Endothelial cell of umbilical vein (primary cell): ENCODE measurements around the gene MMS19. TPM values are rescaled to one million over a fixed set of nuclear protein-coding genes. Genes with fewer than 3 reads are reported as not detected.
A peak's percentile ranks its signal among the peaks of the same experiment; 100 is the strongest.

ENCODE experiments used
- BruUV-seq: library from RNA; stranded (reverse); fragments of 400-500 nt; replicated peaks from 2 replicates; lab custom pipeline; 2021; lab: Mats Ljungman, UMichigan
- CTCF ChIA-PET: fragments of 300-600, 350-600 bp; sonication (Branson Sonifier 250); formaldehyde crosslinking; loops from one replicate; lab custom pipeline; 2021; ENCODE audit warnings: antibody characterized with exemption, inconsistent platforms; lab: Charles Lee
- POLR2A ChIA-PET: fragments of 300-600, 350-600 bp; sonication (Branson Sonifier 250); formaldehyde crosslinking; loops from one replicate; lab custom pipeline; 2021; ENCODE audit warnings: antibody characterized with exemption, inconsistent platforms; lab: Charles Lee
- DNase-seq: peaks from one replicate; pipeline ENCODE4 v3.0.0-alpha.2; 2011; ENCODE audit warnings: low read depth, low spot score
- FAIRE-seq: peaks from 2 replicates; lab custom pipeline; 2011; peaks lifted over from hg19 to GRCh38; lab: Jason Lieb, UNC
- H2AFZ ChIP-seq: 2 replicates; pipeline ENCODE4 v1.6.0; 2012; ENCODE audit warnings: low read depth, low read length, control low read depth, inconsistent platforms
- H3K27ac ChIP-seq: 2 replicates; pipeline ENCODE4 v1.5.1; 2011; ENCODE audit warnings: low read depth, mild to moderate bottlenecking, control low read depth, low read length, moderate library complexity; ENCODE audit not compliant: insufficient read depth
- H3K27me3 ChIP-seq, 2 experiments: 2 replicates each; pipeline versions ENCODE4 v1.6.0 to v1.6.1; 2011; ENCODE audit warnings: low read length in 2 of 2, mixed read lengths in 1 of 2; ENCODE audit not compliant: control insufficient read depth in 2 of 2, insufficient read depth in 2 of 2
- H3K36me3 ChIP-seq, 2 experiments: 2 replicates in 1 of 2; 3 replicates in 1 of 2; pipeline ENCODE4 v1.5.1; 2011; ENCODE audit warnings: low read length in 2 of 2, mild to moderate bottlenecking in 1 of 2, moderate library complexity in 1 of 2; ENCODE audit not compliant: control insufficient read depth in 2 of 2, insufficient read depth in 2 of 2; ENCODE audit errors: extremely low read depth in 1 of 2
- H3K4me1 ChIP-seq: 3 replicates; pipeline ENCODE4 v1.5.1; 2011; ENCODE audit warnings: mild to moderate bottlenecking, low read length; ENCODE audit not compliant: control insufficient read depth, insufficient read depth; ENCODE audit errors: extremely low read depth
- H3K4me2 ChIP-seq: 2 replicates; pipeline ENCODE4 v1.6.1; 2011; ENCODE audit warnings: low read length, control low read depth, mixed read lengths; ENCODE audit not compliant: insufficient read depth
- H3K4me3 ChIP-seq, 3 experiments: fragments of 200-600 bp in 1 of 3; sonication (generic), shearing (Covaris generic) in 1 of 3; replicated peaks in 1 of 3; 2 replicates each; pipeline ENCODE4 v1.5.1; 2011 to 2016; ENCODE audit warnings: control low read depth in 3 of 3, low read length in 3 of 3, mild to moderate bottlenecking in 2 of 3, inconsistent platforms in 1 of 3, low read depth in 1 of 3, moderate library complexity in 1 of 3; ENCODE audit not compliant: insufficient read depth in 1 of 3
- H3K79me2 ChIP-seq: 2 replicates; pipeline ENCODE4 v1.6.0; 2012; ENCODE audit warnings: low read length, inconsistent platforms; ENCODE audit not compliant: control insufficient read depth, insufficient read depth
- H3K9ac ChIP-seq: replicated peaks from 2 replicates; pipeline ENCODE3; 2011; ENCODE audit warnings: low read length, control low read depth; ENCODE audit not compliant: insufficient read depth; ENCODE audit errors: extremely low read depth
- H3K9me1 ChIP-seq: replicated peaks from 3 replicates; pipeline ENCODE4 v1.6.0; 2011; ENCODE audit warnings: mild to moderate bottlenecking, low read length; ENCODE audit not compliant: control insufficient read depth, insufficient read depth; ENCODE audit errors: extremely low read depth
- H3K9me3 ChIP-seq: replicated peaks from 2 replicates; pipeline ENCODE4 v1.5.1; 2012; ENCODE audit warnings: low read length, inconsistent platforms; ENCODE audit not compliant: control insufficient read depth, insufficient read depth
- H4K20me1 ChIP-seq: replicated peaks from 2 replicates; pipeline ENCODE3; 2011; ENCODE audit warnings: mild to moderate bottlenecking, low read length; ENCODE audit not compliant: control insufficient read depth, insufficient read depth; ENCODE audit errors: extremely low read depth
- FOS ChIP-seq: IDR thresholded peaks from 2 replicates; pipeline ENCODE4 v1.6.1; 2011; ENCODE audit warnings: mild to moderate bottlenecking, low read length, moderate library complexity, borderline replicate concordance; ENCODE audit not compliant: insufficient read depth
- GATA2 ChIP-seq: IDR thresholded peaks from 2 replicates; pipeline ENCODE4 v1.7.0; 2011; ENCODE audit warnings: low read depth, mild to moderate bottlenecking, moderate library complexity, mixed read lengths, low read length; ENCODE audit not compliant: insufficient read length, insufficient read depth
- JUN ChIP-seq: IDR thresholded peaks from 2 replicates; pipeline ENCODE4 v1.6.1; 2011; ENCODE audit warnings: borderline replicate concordance, low read depth; ENCODE audit not compliant: insufficient read length, insufficient read depth
- POLR2A ChIP-seq: IDR thresholded peaks from 2 replicates; pipeline ENCODE4 v1.6.1; 2012; ENCODE audit warnings: low read depth, mild to moderate bottlenecking, control low read depth, low read length
- POLR2AphosphoS5 ChIP-seq: IDR thresholded peaks from 2 replicates; pipeline ENCODE4 v1.6.1; 2012; ENCODE audit warnings: low read depth, mild to moderate bottlenecking, control low read depth, low read length, moderate library complexity; ENCODE audit not compliant: insufficient read depth
- dilution Hi-C: fragments of 300-500 bp; cut with MboI; formaldehyde crosslinking; loops from one replicate; pipeline ENCODE4 v1.15.0; 2019; ENCODE audit warnings: low sequenced_read_pairs; ENCODE audit not compliant: extremely low pct_ligation_motif_present
- intact Hi-C: fragments of 100-400 bp; cut with micrococcal nuclease; formaldehyde crosslinking; loops from one replicate; pipeline ENCODE4 v1.10.0; 2022
- polyA plus RNA-seq, 4 experiments: library from polyadenylated mRNA; depleted of rRNA in 3 of 4; stranded (reverse) in 3 of 4; unstranded in 1 of 4; fragments of >200 nt; gene quantifications; 2 replicates each; pipeline versions ENCODE4 v1.2.1 to v1.2.3, GENCODE V29; 2011 to 2012; ENCODE audit warnings: missing spikeins in 1 of 4
- total RNA-seq: library from RNA; stranded (reverse); gene quantifications from 2 replicates; pipeline ENCODE4 v1.2.3, GENCODE V29; 2021
- TF ChIP-seq, protein P1 (sequence below): IDR thresholded peaks from 2 replicates; pipeline ENCODE4 v1.6.1; 2011; ENCODE audit not compliant: insufficient read depth, insufficient read length

Gene MMS19
- total and polyA plus RNA-seq, 2 donors (not counting 3 experiments of a cell fraction or from before 2014, with no cell fraction given) = 95.2 to 123 TPM

DNA sequence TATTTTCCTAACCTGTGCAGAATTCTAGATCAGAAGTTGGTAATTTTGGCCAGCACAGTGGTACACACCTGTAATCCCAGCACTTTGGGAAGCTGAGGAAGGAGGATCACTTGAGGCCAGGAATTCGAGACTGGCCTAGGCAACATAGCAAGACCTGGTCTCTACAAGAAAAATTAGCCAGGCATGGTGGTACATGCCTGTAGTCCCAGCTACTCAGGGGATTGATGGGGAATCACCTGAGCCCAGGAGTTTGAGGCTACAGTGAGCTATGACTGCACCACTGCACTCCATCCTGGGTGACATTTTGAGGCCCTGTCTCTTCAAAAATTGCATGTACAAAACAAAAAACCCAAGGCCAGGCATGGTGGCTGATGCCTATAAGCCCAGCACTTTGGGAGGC, 63.7 kb downstream of the MMS19 start:
- TF ChIP-seq POLR2A = no peak
- no peak for TF ChIP-seq JUN
- TF ChIP-seq POLR2AphosphoS5 = peak; percentile 37
- Histone ChIP-seq H3K4me3 (no peak overlapping the region), H4K20me1 (no peaks in the 10 kb centered on the region), H2AFZ (no peak overlapping the region), H3K36me3 (peaks cover 18 to 31% of the 10 kb centered on the region in 2 experiments), H3K27me3 (no peaks in the 10 kb centered on the region), H3K4me2 (no peak overlapping the region), H3K79me2 (peaks cover 12% of the 10 kb centered on the region), H3K4me1 (no peaks in the 10 kb centered on the region), H3K9ac (no peak overlapping the region), H3K27ac (no peak overlapping the region), H3K9me3 (no peaks in the 10 kb centered on the region), H3K9me1 (no peaks in the 10 kb centered on the region)
- FAIRE-seq (no peak), DNase-seq (no peak)
- POLR2A ChIA-PET = no interaction called here
- no TSS peak for BruUV-seq
- intact Hi-C loops (no loop called here), dilution Hi-C loops (no loop called here)
- CTCF ChIA-PET = interaction anchor here (1.0 to 1.5 kb wide), 5 partner anchors 25 to 179 kb away, joined by 3 to 11 read pairs (median 3); no protein-coding TSS in a partner anchor

DNA sequence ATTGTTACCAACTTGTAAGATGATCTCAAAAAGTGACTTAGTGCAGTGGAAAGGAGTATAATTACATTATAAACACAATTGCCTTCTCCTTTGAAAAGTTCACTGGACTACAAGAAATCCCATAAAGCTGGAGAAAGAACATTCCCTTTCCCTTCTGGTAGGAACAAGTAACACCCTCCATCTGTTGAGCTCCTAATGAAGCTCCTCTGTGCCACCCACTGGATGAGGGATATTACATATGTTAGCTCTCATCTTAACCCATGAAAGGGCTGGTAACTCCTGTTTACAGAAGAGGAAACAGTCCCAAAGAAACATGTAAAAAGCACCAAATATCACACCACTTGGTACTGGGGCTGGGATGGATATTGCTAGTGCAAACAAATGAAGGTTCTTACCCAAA, 64.2 kb downstream of the MMS19 start:
- H3K36me3 ChIP-seq = peaks cover 21 to 29% of the 10 kb centered on the region in 2 experiments
- dilution Hi-C loops = no loop called here
- DNase-seq (no peak), FAIRE-seq (no peak)
- intact Hi-C loops = no loop called here
- H3K79me2 ChIP-seq = peaks cover 16% of the 10 kb centered on the region
- H3K9ac ChIP-seq = no peak overlapping the region
- ChIA-PET CTCF (interaction anchor here (0.6 to 1.5 kb wide), 6 partner anchors 24 to 179 kb away, joined by 3 to 11 read pairs (median 3); no protein-coding TSS in a partner anchor), POLR2A (no interaction called here)
- H4K20me1 ChIP-seq = no peaks in the 10 kb centered on the region
- no peaks in the 10 kb centered on the region for H3K4me1 ChIP-seq
- no peaks in the 10 kb centered on the region for H3K9me1 ChIP-seq
- no peak overlapping the region for H3K4me2 ChIP-seq
- no peaks in the 10 kb centered on the region for H3K9me3 ChIP-seq
- no TSS peak for BruUV-seq
- H3K4me3 ChIP-seq = no peak overlapping the region
- TF ChIP-seq FOS (no peak), JUN (no peak), POLR2AphosphoS5 (no peak), GATA2 (no peak), POLR2A (no peak)
- TF ChIP-seq, protein P1, sequence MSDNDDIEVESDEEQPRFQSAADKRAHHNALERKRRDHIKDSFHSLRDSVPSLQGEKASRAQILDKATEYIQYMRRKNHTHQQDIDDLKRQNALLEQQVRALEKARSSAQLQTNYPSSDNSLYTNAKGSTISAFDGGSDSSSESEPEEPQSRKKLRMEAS = no peak
- no peak overlapping the region for H3K27ac ChIP-seq
- no peak overlapping the region for H2AFZ ChIP-seq
- H3K27me3 ChIP-seq = no peaks in the 10 kb centered on the region
